Spleen (tissue), 11 donors: ENCODE measurements around the gene MON2. TPM values are rescaled to one million over a fixed set of nuclear protein-coding genes. Genes with fewer than 3 reads are reported as not detected.

Experiments used
- DNase-seq: peaks from one replicate; pipeline ENCODE4 v3.0.0-alpha.2; 2020
- H3K27ac ChIP-seq, 8 donors: fragments of 200-600 bp; sonication (generic) in 7 of 8; 1 replicate in 4 of 8; 2 replicates in 4 of 8; pipeline versions ENCODE4 v1.5.0 to v1.8.0; 2016 to 2021; ENCODE audit warnings: inconsistent platforms in 4 of 8, mild to moderate bottlenecking in 4 of 8, moderate library complexity in 1 of 8
- H3K27me3 ChIP-seq, 7 donors: fragments of 200-600 bp; sonication (generic) in 6 of 7; replicated peaks in 1 of 7; 1 replicate in 4 of 7; 2 replicates in 3 of 7; pipeline versions ENCODE4 v1.5.0 to v1.8.0; 2016 to 2021; ENCODE audit warnings: inconsistent platforms in 3 of 7, mild to moderate bottlenecking in 1 of 7
- H3K36me3 ChIP-seq, 6 donors: fragments of 200-600 bp; sonication (generic) in 5 of 6; 1 replicate in 4 of 6; 2 replicates in 2 of 6; pipeline versions ENCODE4 v1.5.0 to v1.8.0; 2016 to 2021; ENCODE audit warnings: inconsistent platforms in 2 of 6
- H3K4me1 ChIP-seq, 6 donors: fragments of 200-600 bp; sonication (generic) in 5 of 6; 1 replicate in 3 of 6; 2 replicates in 3 of 6; pipeline versions ENCODE4 v1.5.0 to v1.8.0; 2016 to 2021; ENCODE audit warnings: inconsistent platforms in 3 of 6
- H3K4me3 ChIP-seq, 8 donors: fragments of 200-600 bp; sonication (generic) in 7 of 8; 1 replicate in 4 of 8; 2 replicates in 4 of 8; pipeline versions ENCODE4 v1.5.0 to v1.8.0; 2016 to 2021; ENCODE audit warnings: inconsistent platforms in 4 of 8, mild to moderate bottlenecking in 4 of 8, moderate library complexity in 2 of 8
- H3K9me3 ChIP-seq, 8 donors: fragments of 200-600 bp; sonication (generic) in 7 of 8; 1 replicate in 4 of 8; 2 replicates in 4 of 8; pipeline versions ENCODE4 v1.5.0 to v1.8.0; 2016 to 2021; ENCODE audit warnings: inconsistent platforms in 4 of 8
- POLR2A ChIP-seq, 3 donors: fragments of 450-650 bp; IDR thresholded peaks; one replicate each; pipeline ENCODE4 v1.5.1; 2017; ENCODE audit warnings: antibody characterized with exemption in 3 of 3, mild to moderate bottlenecking in 1 of 3
- POLR2AphosphoS5 ChIP-seq, 3 donors: sonication (generic); formaldehyde crosslinking; IDR thresholded peaks; one replicate each; pipeline ENCODE4 v1.5.1; 2017; ENCODE audit warnings: antibody characterized with exemption in 3 of 3
- WGBS, 5 donors: extraction: QIAGEN DNeasy Blood & Tissue Kit in 3 of 5; methylation state at CpG; one replicate each; pipeline versions ENCODE4 v1.1.5 to v1.1.7; 2013 to 2018; 5-methylcytosine and 5-hydroxymethylcytosine counted together
- intact Hi-C: fragments of 100-400 bp; cut with DNase I; formaldehyde crosslinking; loops from one replicate; pipeline ENCODE4 v1.15.0; 2023; ENCODE audit warnings: low total_unique reads
- polyA plus RNA-seq, 3 donors: library from polyadenylated mRNA; stranded (reverse); fragments of 200-250 nt; gene quantifications; one replicate each; pipeline ENCODE4 v1.2.1, GENCODE V29; 2013
- total RNA-seq, 7 donors: library from RNA; depleted of rRNA in 3 of 7; stranded (reverse); fragments of >200 nt in 3 of 7; fragmentation: NEBNext Ultra II Directional in 4 of 7; extraction: Animal tissue kit (Norgen Biotek cat#: 25700) in 4 of 7; gene quantifications; one replicate each; pipeline versions ENCODE4 v1.1.0 to v1.2.1, GENCODE V29; 2016 to 2021
- TF ChIP-seq, protein P1 (sequence below), 11 experiments: fragments of 200-600 bp in 7 of 11; fragments of 450-650 bp in 4 of 11; sonication (generic) in 4 of 11; IDR thresholded peaks in 8 of 11; conservative IDR thresholded peaks in 3 of 11; 1 replicate in 7 of 11; 2 replicates in 4 of 11; pipeline versions ENCODE4 v1.4.0 to v1.8.0; 2016 to 2021; ENCODE audit warnings: antibody characterized with exemption in 11 of 11, inconsistent platforms in 4 of 11, mild to moderate bottlenecking in 1 of 11
- donor health status: healthy with polysubstance abuse.
- donor health status: DM: no; HTN: no; CAD: no; lungs with moderate emphysema.
- donor health status: DM: no; HTN: no; CAD: no.
- donor health status: Bipolar disorder and iron deficiency.
- donor health status: healthy.
- donor health status: DM: no; HTN: no; CAD: no.
- donor health status: DM: yes; HTN: yes; CAD: no.

The MON2 gene
- total and polyA plus RNA-seq, 10 donors: 10.8 to 181 (median 82.0) TPM

DNA sequence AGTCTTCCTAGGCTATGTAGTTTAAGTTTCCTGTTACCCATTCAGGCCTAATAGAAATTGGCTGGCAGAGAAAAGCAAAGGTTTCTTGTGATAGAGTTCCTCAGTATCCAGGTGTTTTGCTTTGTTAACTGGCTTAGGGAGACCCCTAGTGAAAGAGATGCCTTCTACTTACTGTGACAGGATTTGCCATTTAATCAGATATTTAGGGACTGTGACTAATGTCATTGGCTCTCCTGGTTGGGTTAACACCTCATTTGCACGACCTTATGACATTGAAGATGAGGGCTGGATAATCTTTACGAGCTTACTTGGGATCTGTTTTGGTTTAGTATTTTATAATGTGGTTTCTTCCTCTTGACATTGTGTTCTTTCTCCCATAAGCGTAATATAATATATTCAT lies 5.8 kb downstream of the MON2 start:
- H3K4me1 ChIP-seq: peaks cover 21 to 87% (median 44%) of the 10 kb centered on the region in 6 donors
- intact Hi-C loops: no loop called here
- TF ChIP-seq POLR2A (IDR thresholded peaks at IDR 0.05): no peak
- TF ChIP-seq, protein P1, sequence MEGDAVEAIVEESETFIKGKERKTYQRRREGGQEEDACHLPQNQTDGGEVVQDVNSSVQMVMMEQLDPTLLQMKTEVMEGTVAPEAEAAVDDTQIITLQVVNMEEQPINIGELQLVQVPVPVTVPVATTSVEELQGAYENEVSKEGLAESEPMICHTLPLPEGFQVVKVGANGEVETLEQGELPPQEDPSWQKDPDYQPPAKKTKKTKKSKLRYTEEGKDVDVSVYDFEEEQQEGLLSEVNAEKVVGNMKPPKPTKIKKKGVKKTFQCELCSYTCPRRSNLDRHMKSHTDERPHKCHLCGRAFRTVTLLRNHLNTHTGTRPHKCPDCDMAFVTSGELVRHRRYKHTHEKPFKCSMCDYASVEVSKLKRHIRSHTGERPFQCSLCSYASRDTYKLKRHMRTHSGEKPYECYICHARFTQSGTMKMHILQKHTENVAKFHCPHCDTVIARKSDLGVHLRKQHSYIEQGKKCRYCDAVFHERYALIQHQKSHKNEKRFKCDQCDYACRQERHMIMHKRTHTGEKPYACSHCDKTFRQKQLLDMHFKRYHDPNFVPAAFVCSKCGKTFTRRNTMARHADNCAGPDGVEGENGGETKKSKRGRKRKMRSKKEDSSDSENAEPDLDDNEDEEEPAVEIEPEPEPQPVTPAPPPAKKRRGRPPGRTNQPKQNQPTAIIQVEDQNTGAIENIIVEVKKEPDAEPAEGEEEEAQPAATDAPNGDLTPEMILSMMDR (IDR thresholded peaks at IDR 0.05 in 8 of 11, conservative IDR thresholded peaks at IDR 0.05 in 3 of 11): no peak
- TF ChIP-seq POLR2AphosphoS5 (IDR thresholded peaks at IDR 0.05): no peak

DNA sequence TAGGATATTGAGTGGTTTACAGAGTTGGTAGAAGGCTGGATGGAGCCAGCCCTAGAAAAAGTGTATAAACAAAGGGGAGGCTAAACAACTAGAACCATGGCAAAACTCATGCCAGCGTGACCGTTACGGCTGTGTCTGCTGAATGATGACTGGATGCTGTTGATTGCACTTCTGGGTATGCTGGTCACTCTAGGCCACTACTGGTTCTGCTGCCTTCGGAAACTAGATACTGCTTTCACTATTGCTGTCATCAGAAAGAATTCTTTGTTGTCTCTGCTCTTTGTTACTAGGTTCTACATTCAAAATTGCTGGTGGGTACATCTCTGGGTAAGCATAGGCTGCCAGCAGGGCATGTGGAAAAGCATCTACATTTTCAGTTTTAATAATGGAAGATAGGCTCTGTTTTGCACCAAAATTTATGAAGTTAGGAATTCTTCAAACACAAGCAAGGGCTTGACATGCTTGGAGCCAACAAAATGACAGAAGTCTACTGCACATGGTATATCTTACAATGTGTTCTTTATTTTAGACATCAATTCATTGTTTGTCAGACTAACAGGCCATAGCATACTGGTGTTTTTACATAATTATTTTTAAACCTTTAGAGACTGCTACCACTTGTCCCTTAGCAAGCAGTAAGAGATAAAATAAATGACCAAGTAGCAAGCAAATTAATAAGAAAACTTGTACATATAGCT lies 15.4 kb downstream of the MON2 start:
- H3K27ac ChIP-seq: no peak overlapping the region
- intact Hi-C loops: no loop called here
- H3K4me1 ChIP-seq: peaks cover 0 to 19% (median 5%) of the 10 kb centered on the region in 6 donors
- H3K4me3 ChIP-seq: no peak overlapping the region
- no peak for DNase-seq
- H3K9me3 ChIP-seq: no peaks in the 10 kb centered on the region
- WGBS, 5 donors: 74 to 94% (median 84%) methylated on average over 4 of the region's 4 CpGs
- TF ChIP-seq POLR2A (IDR thresholded peaks at IDR 0.05) (no peak), POLR2AphosphoS5 (IDR thresholded peaks at IDR 0.05) (no peak)
- TF ChIP-seq, protein P1 (IDR thresholded peaks at IDR 0.05 in 8 of 11, conservative IDR thresholded peaks at IDR 0.05 in 3 of 11): no peak
- no peaks in the 10 kb centered on the region for H3K27me3 ChIP-seq
- peaks cover 0 to 79% (median 6%) of the 10 kb centered on the region in 6 donors for H3K36me3 ChIP-seq

More for the DNA sequence above, 5.8 kb downstream of the MON2 start:
- DNase-seq: no peak
- Histone ChIP-seq H3K27me3 (no peaks in the 10 kb centered on the region), H3K27ac (no peak overlapping the region), H3K9me3 (no peaks in the 10 kb centered on the region), H3K4me3 (no peak overlapping the region), H3K36me3 (peaks cover 0 to 45% (median 4%) of the 10 kb centered on the region in 6 donors)
- WGBS, 5 donors: 71 to 86% (median 84%) methylated on average over 3 of the region's 3 CpGs

DNA sequence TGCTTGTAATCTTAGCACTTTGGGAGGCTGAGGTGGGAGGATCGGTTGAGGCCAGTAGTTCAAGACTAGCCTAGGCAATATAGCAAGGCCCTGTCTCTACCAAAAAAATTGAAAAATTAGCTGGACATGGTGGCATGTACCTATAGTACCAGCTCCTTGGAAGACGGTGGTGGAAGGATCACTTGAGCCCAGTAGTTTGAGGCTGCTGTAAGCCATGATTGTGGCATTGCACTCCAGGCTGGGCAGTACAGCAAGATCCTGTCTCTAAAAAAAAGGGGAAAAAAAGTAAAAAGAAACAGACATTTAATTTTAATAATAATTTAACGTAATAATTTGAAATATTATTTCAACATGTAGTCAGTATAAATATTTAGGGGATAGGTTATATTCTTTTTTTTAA lies 16.1 kb downstream of the MON2 start:
- Histone ChIP-seq H3K27me3 (no peaks in the 10 kb centered on the region), H3K4me3 (no peak overlapping the region), H3K9me3 (no peaks in the 10 kb centered on the region), H3K27ac (no peak overlapping the region), H3K4me1 (peaks cover 0 to 19% (median 5%) of the 10 kb centered on the region in 6 donors), H3K36me3 (peaks cover 0 to 72% (median 2%) of the 10 kb centered on the region in 6 donors)
- TF ChIP-seq, protein P1 (IDR thresholded peaks at IDR 0.05 in 8 of 11, conservative IDR thresholded peaks at IDR 0.05 in 3 of 11): no peak
- TF ChIP-seq POLR2A (IDR thresholded peaks at IDR 0.05) (no peak), POLR2AphosphoS5 (IDR thresholded peaks at IDR 0.05) (no peak)
- 83 to 100% (median 96%) methylated on average over 3 of the region's 3 CpGs for WGBS, 5 donors
- intact Hi-C loops: no loop called here
- no peak for DNase-seq

DNA sequence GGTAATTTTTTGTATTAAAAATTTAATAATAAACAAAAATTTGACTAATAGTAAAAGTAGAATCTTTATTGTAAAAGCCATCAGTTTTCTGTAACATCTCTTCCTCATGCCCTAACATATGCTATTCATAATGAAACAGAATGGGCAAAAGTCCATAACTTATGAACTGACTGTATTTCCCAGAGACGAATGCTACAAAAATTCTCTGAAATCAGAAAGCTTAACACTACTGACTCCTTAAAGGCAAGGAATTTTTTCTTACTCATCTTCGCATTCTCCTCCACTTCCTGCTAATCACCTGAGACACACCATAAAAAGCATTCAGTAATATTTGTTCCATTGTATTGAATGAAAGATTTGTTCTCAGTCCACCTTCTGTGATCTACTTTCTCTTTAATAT lies 17.6 kb downstream of the MON2 start:
- no peaks in the 10 kb centered on the region for H3K9me3 ChIP-seq
- intact Hi-C loops: no loop called here
- no peak for DNase-seq
- no peak overlapping the region for H3K27ac ChIP-seq
- H3K36me3 ChIP-seq: peaks cover 0 to 58% (median 0%) of the 10 kb centered on the region in 6 donors
- no peak overlapping the region for H3K4me3 ChIP-seq
- peaks cover 0 to 19% (median 2%) of the 10 kb centered on the region in 6 donors for H3K4me1 ChIP-seq
- no peaks in the 10 kb centered on the region for H3K27me3 ChIP-seq
- WGBS, 5 donors: 73 to 86% (median 79%) methylated on average over 2 of the region's 2 CpGs
- TF ChIP-seq POLR2A (IDR thresholded peaks at IDR 0.05) (no peak), POLR2AphosphoS5 (IDR thresholded peaks at IDR 0.05) (no peak)
- TF ChIP-seq, protein P1 (IDR thresholded peaks at IDR 0.05 in 8 of 11, conservative IDR thresholded peaks at IDR 0.05 in 3 of 11): no peak
